K562 (cell line): Measurements from ENCODE around the gene FILIP1L. TPM values are rescaled to one million over a fixed set of nuclear protein-coding genes. Genes with fewer than 3 reads are reported as not detected.

ENCODE experiments used
- ATAC-seq: fragments of 200-7000 bp; cut with Tn5 transposase; 3 replicates; pipeline ENCODE4 v1.9.1; 2020; ENCODE audit warnings: moderate library complexity
- BruUV-seq: library from RNA; stranded (reverse); fragments of 400-500 nt; replicated peaks from 2 replicates; lab custom pipeline; 2021; lab: Mats Ljungman, UMichigan
- CTCF ChIA-PET: fragments of 300-600 bp; formaldehyde crosslinking; extraction: SDS; loops from one replicate; lab custom pipeline; 2021; ENCODE audit warnings: low intra/inter-chr PET ratio; lab: Yijun Ruan, JAX
- POLR2A ChIA-PET: fragments of 300-600, 350-650 bp; sonication (Branson Sonifier 250); formaldehyde crosslinking; extraction: SDS; loops from one replicate; lab custom pipeline; 2021; ENCODE audit warnings: antibody characterized with exemption, inconsistent platforms; lab: Yijun Ruan, JAX
- DNase-seq, 4 experiments: peaks; one replicate each; pipeline versions ENCODE4 v3.0.0 to v3.0.0-alpha.2; 2011 to 2018; ENCODE audit warnings: low spot score in 3 of 4, mixed read lengths in 3 of 4; ENCODE audit errors: extremely low read depth in 1 of 4
- FAIRE-seq: peaks from 2 replicates; lab custom pipeline; 2011; peaks lifted over from hg19 to GRCh38; lab: Jason Lieb, UNC
- H2AFZ ChIP-seq: 2 replicates; pipeline ENCODE4 v1.6.0; 2011; ENCODE audit warnings: low read depth, low read length, control low read depth, inconsistent platforms
- H3K27ac ChIP-seq: fragments of 200-600 bp; 3 replicates; pipeline ENCODE4 v1.8.0; 2011; ENCODE audit warnings: low read depth, mild to moderate bottlenecking, control low read depth, inconsistent platforms, low read length, moderate library complexity, mixed read lengths; ENCODE audit errors: extremely low read depth
- H3K27me3 ChIP-seq, 2 experiments: fragments of 300-600 bp in 1 of 2; 2 replicates in 1 of 2; 3 replicates in 1 of 2; pipeline versions ENCODE4 v1.6.0 to v1.8.0; 2011; ENCODE audit warnings: inconsistent platforms in 2 of 2, low read length in 2 of 2, mild to moderate bottlenecking in 1 of 2, mixed read lengths in 1 of 2, moderate library complexity in 1 of 2; ENCODE audit not compliant: control insufficient read depth in 2 of 2, insufficient read depth in 2 of 2
- H3K36me3 ChIP-seq: fragments of 300-600 bp; 3 replicates; pipeline ENCODE4 v1.8.0; 2011; ENCODE audit warnings: mild to moderate bottlenecking, low read length, inconsistent platforms; ENCODE audit not compliant: control insufficient read depth, insufficient read depth
- H3K4me1 ChIP-seq, 2 experiments: fragments of 200-600 bp in 1 of 2; replicated peaks in 1 of 2; 2 replicates in 1 of 2; 3 replicates in 1 of 2; pipeline versions ENCODE4 v1.5.1 to v1.8.0; 2011; ENCODE audit warnings: inconsistent platforms in 2 of 2, low read length in 2 of 2, mild to moderate bottlenecking in 1 of 2, mixed read lengths in 1 of 2, moderate library complexity in 1 of 2; ENCODE audit not compliant: control insufficient read depth in 2 of 2, insufficient read depth in 2 of 2
- H3K4me2 ChIP-seq: 2 replicates; pipeline ENCODE4 v1.6.1; 2011; ENCODE audit warnings: low read length, control low read depth, inconsistent platforms, mixed read lengths; ENCODE audit not compliant: insufficient read depth
- H3K4me3 ChIP-seq: fragments of 200-600 bp; sonication (generic), shearing (Covaris generic); 2 replicates; pipeline ENCODE4 v1.5.1; 2016; ENCODE audit warnings: control low read depth, inconsistent platforms
- H3K79me2 ChIP-seq: fragments of 200-600 bp; 3 replicates; pipeline ENCODE4 v1.8.0; 2011; ENCODE audit warnings: low read length, inconsistent platforms; ENCODE audit not compliant: control insufficient read depth, insufficient read depth
- H3K9ac ChIP-seq, 2 experiments: 2 replicates each; pipeline versions ENCODE4 v1.6.0 to v1.6.1; 2011; ENCODE audit warnings: low read depth in 2 of 2, low read length in 2 of 2, control low read depth in 1 of 2, inconsistent platforms in 1 of 2, mild to moderate bottlenecking in 1 of 2, mixed read lengths in 1 of 2; ENCODE audit not compliant: insufficient read depth in 1 of 2
- H3K9me1 ChIP-seq: one replicate; pipeline ENCODE4 v1.6.0; 2011; ENCODE audit warnings: inconsistent platforms, mild to moderate bottlenecking, low read length, moderate library complexity; ENCODE audit not compliant: control insufficient read depth, insufficient read depth
- H3K9me3 ChIP-seq: replicated peaks from 2 replicates; pipeline ENCODE4 v1.5.1; 2011; ENCODE audit warnings: low read depth, low read length, inconsistent platforms; ENCODE audit not compliant: control insufficient read depth, insufficient read depth
- H4K20me1 ChIP-seq: replicated peaks from 2 replicates; pipeline ENCODE4 v1.6.1; 2011; ENCODE audit warnings: low read length, inconsistent platforms, mixed read lengths; ENCODE audit not compliant: control insufficient read depth, insufficient read depth
- BRCA1 ChIP-seq, 2 experiments: fragments of 450-650 bp in 1 of 2; sonication (generic) in 1 of 2; formaldehyde crosslinking in 1 of 2; IDR thresholded peaks; 2 replicates each; pipeline versions ENCODE4 v1.5.0 to v1.6.1; 2017 to 2020; ENCODE audit warnings: mild to moderate bottlenecking in 1 of 2, missing genetic modification reagents in 1 of 2
- ELK3 ChIP-seq: fragments of 450-650 bp; formaldehyde crosslinking; IDR thresholded peaks from 2 replicates; pipeline ENCODE4 v1.4.0; 2020; ENCODE audit warnings: mild to moderate bottlenecking
- KLF16 ChIP-seq: IDR thresholded peaks from 2 replicates; pipeline ENCODE4 v1.6.1; 2016; ENCODE audit warnings: antibody characterized with exemption
- MAFG ChIP-seq: fragments of 450-650 bp; conservative IDR thresholded peaks from 2 replicates; pipeline ENCODE4 v1.6.1; 2016; ENCODE audit warnings: missing genetic modification characterization, missing compliant biosample characterization
- MBD2 ChIP-seq: sonication (generic); IDR thresholded peaks from 2 replicates; pipeline ENCODE4 v1.6.1; 2016; ENCODE audit warnings: low read depth, borderline replicate concordance
- MECOM ChIP-seq: fragments of 250-450 bp; sonication (Bioruptor Pico); IDR thresholded peaks from 2 replicates; pipeline ENCODE4 v1.8.0; 2022; ENCODE audit warnings: inconsistent platforms
- NR2C1 ChIP-seq, 2 experiments: fragments of 450-650 bp; IDR thresholded peaks; 2 replicates each; pipeline ENCODE4 v1.6.1; 2017; ENCODE audit warnings: mild to moderate bottlenecking in 2 of 2, antibody characterized with exemption in 1 of 2, inconsistent platforms in 1 of 2, missing compliant biosample characterization in 1 of 2, missing genetic modification characterization in 1 of 2
- RBFOX2 ChIP-seq: fragments of 200-400 bp; formaldehyde crosslinking; IDR thresholded peaks from 2 replicates; pipeline ENCODE4 v1.6.1; 2017; ENCODE audit warnings: low read depth, mild to moderate bottlenecking, low read length, moderate library complexity
- ZBTB8A ChIP-seq: fragments of 450-650 bp; IDR thresholded peaks from 2 replicates; pipeline ENCODE4 v1.6.1; 2018; ENCODE audit warnings: mild to moderate bottlenecking, moderate library complexity; ENCODE audit not compliant: partially characterized antibody
- ZNF282 ChIP-seq: sonication (generic); formaldehyde crosslinking; IDR thresholded peaks from 2 replicates; pipeline ENCODE4 v1.8.1; 2023; ENCODE audit warnings: missing genetic modification reagents
- WGBS: fragments of 100-300 bp; shearing (Covaris generic); methylation state at CpG from one replicate; pipeline ENCODE4 v1.1.6; 2016; ENCODE audit warnings: low coverage, mixed read lengths; ENCODE audit not compliant: insufficient coverage; ENCODE audit errors: missing lambda C conversion rate; 5-methylcytosine and 5-hydroxymethylcytosine counted together
- in situ Hi-C: fragments of 300-500 bp; cut with MboI; formaldehyde crosslinking; loops from 4 replicates; pipeline ENCODE4 v1.15.0; 2018; ENCODE audit warnings: inconsistent platforms, mixed read lengths
- intact Hi-C: fragments of 100-400 bp; cut with micrococcal nuclease; formaldehyde crosslinking; loops from 2 replicates; pipeline ENCODE4 v1.14.2; 2022
- polyA plus RNA-seq, 8 experiments: library from polyadenylated mRNA; depleted of rRNA in 4 of 8; stranded (reverse) in 5 of 8; unstranded in 3 of 8; fragments of >200 nt; fragmentation: Nextera tagmentation in 2 of 8; fragmentation: Illumina TruSeq in 1 of 8; extraction: Ambion mirVana in 2 of 8; extraction: Trizol in 1 of 8; gene quantifications; 2 replicates each; pipeline versions ENCODE4 v1.2.1 to v1.2.3, GENCODE V29; 2011 to 2014; ENCODE audit warnings: inconsistent platforms in 1 of 8, missing spikeins in 1 of 8
- total RNA-seq, 7 experiments: library from RNA; depleted of rRNA in 6 of 7; stranded (reverse); fragments of >200 nt in 6 of 7; fragmentation: Illumina TruSeq in 2 of 7; extraction: Trizol in 2 of 7; gene quantifications; 2 replicates each; pipeline versions ENCODE4 v1.2.1 to v1.2.3, GENCODE V29; 2011 to 2021; ENCODE audit warnings: low replicate concordance in 1 of 7
- TF ChIP-seq, protein P1 (sequence below), 2 experiments: fragments of 450-650 bp in 1 of 2; IDR thresholded peaks; 2 replicates each; pipeline ENCODE4 v1.6.1; 2011 to 2017; ENCODE audit warnings: low read depth in 2 of 2, antibody characterized with exemption in 1 of 2, borderline replicate concordance in 1 of 2, low read length in 1 of 2, mild to moderate bottlenecking in 1 of 2, mixed read lengths in 1 of 2; ENCODE audit not compliant: control insufficient read depth in 1 of 2
- TF ChIP-seq, protein P2 (sequence below), 3 experiments: IDR thresholded peaks in 2 of 3; conservative IDR thresholded peaks in 1 of 3; 2 replicates each; pipeline ENCODE4 v1.5.1; 2011 to 2012; ENCODE audit warnings: low read length in 3 of 3, mild to moderate bottlenecking in 3 of 3, control low read depth in 2 of 3, improper control_type of control experiment in 1 of 3, inconsistent platforms in 1 of 3, low read depth in 1 of 3, mixed read lengths in 1 of 3, moderate library complexity in 1 of 3; ENCODE audit not compliant: insufficient read depth in 2 of 3
- TF ChIP-seq, protein P3 (sequence below): fragments of 250-450 bp; sonication (Bioruptor Pico); IDR thresholded peaks from 2 replicates; pipeline ENCODE4 v1.8.0; 2022; ENCODE audit warnings: moderate library complexity, mild to moderate bottlenecking, inconsistent platforms

FILIP1L gene
- total and polyA plus RNA-seq, 9 of the 15 experiments (the other 6 are each of a cell fraction or from before 2014, with no cell fraction given), result 0.50 to 2.1 (median 1.1) TPM

DNA sequence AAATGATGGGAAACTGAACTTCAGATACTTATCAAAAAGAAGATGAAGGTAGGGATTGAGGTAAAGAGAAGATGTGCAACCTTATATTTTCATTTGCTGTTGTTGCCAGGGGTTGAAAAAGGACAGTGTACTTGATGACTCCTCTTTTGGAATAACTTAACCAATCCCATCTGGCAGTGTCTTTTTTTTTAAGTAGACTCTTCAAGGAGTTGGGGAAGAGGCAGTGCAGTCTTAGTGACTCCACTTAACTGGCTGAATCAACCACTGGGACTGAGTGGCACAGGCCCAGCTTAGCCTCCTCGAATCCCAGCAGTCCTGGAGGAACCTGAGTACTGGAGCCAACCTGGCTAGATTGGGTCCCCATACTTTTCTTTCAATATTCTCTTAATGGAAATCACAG lies 27.3 kb upstream of the FILIP1L start:
- Histone ChIP-seq H3K79me2 (no peaks in the 10 kb centered on the region), H3K27ac (no peak overlapping the region), H3K9ac (no peak overlapping the region), H3K36me3 (no peaks in the 10 kb centered on the region), H3K9me3 (no peaks in the 10 kb centered on the region), H3K4me3 (no peak overlapping the region), H3K4me2 (no peak overlapping the region), H2AFZ (no peak overlapping the region), H3K9me1 (no peaks in the 10 kb centered on the region), H4K20me1 (no peaks in the 10 kb centered on the region), H3K27me3 (no peaks in the 10 kb centered on the region), H3K4me1 (no peaks in the 10 kb centered on the region)
- intact Hi-C loops, result no loop called here
- no TSS peak for BruUV-seq
- FAIRE-seq, result no peak
- DNase-seq, result no peak
- TF ChIP-seq RBFOX2, result no peak
- no peak for TF ChIP-seq ZBTB8A
- no peak for TF ChIP-seq ZNF282 (CRISPR knock-in tag)
- TF ChIP-seq, protein P1, sequence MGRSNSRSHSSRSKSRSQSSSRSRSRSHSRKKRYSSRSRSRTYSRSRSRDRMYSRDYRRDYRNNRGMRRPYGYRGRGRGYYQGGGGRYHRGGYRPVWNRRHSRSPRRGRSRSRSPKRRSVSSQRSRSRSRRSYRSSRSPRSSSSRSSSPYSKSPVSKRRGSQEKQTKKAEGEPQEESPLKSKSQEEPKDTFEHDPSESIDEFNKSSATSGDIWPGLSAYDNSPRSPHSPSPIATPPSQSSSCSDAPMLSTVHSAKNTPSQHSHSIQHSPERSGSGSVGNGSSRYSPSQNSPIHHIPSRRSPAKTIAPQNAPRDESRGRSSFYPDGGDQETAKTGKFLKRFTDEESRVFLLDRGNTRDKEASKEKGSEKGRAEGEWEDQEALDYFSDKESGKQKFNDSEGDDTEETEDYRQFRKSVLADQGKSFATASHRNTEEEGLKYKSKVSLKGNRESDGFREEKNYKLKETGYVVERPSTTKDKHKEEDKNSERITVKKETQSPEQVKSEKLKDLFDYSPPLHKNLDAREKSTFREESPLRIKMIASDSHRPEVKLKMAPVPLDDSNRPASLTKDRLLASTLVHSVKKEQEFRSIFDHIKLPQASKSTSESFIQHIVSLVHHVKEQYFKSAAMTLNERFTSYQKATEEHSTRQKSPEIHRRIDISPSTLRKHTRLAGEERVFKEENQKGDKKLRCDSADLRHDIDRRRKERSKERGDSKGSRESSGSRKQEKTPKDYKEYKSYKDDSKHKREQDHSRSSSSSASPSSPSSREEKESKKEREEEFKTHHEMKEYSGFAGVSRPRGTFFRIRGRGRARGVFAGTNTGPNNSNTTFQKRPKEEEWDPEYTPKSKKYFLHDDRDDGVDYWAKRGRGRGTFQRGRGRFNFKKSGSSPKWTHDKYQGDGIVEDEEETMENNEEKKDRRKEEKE (IDR thresholded peaks at IDR 0.05; ENCODE audit: borderline replicate concordance in 1 of 2, control insufficient read depth in 1 of 2, low read depth in 2 of 2, low read length in 1 of 2), result no peak
- TF ChIP-seq, protein P2, sequence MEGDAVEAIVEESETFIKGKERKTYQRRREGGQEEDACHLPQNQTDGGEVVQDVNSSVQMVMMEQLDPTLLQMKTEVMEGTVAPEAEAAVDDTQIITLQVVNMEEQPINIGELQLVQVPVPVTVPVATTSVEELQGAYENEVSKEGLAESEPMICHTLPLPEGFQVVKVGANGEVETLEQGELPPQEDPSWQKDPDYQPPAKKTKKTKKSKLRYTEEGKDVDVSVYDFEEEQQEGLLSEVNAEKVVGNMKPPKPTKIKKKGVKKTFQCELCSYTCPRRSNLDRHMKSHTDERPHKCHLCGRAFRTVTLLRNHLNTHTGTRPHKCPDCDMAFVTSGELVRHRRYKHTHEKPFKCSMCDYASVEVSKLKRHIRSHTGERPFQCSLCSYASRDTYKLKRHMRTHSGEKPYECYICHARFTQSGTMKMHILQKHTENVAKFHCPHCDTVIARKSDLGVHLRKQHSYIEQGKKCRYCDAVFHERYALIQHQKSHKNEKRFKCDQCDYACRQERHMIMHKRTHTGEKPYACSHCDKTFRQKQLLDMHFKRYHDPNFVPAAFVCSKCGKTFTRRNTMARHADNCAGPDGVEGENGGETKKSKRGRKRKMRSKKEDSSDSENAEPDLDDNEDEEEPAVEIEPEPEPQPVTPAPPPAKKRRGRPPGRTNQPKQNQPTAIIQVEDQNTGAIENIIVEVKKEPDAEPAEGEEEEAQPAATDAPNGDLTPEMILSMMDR (IDR thresholded peaks at IDR 0.05 in 2 of 3, conservative IDR thresholded peaks at IDR 0.05 in 1 of 3; ENCODE audit: insufficient read depth in 2 of 3, low read depth in 1 of 3, low read length in 3 of 3), result no peak
- TF ChIP-seq, protein P3, sequence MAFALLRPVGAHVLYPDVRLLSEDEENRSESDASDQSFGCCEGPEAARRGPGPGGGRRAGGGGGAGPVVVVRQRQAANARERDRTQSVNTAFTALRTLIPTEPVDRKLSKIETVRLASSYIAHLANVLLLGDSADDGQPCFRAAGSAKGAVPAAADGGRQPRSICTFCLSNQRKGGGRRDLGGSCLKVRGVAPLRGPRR (CRISPR knock-in tag), result no peak
- no peak for TF ChIP-seq MECOM (CRISPR knock-in tag)
- TF ChIP-seq BRCA1 (IDR thresholded peaks at IDR 0.05), result no peak
- TF ChIP-seq BRCA1 (CRISPR knock-in tag; IDR thresholded peaks at IDR 0.05), result no peak
- no peak for TF ChIP-seq KLF16
- no peak for TF ChIP-seq ELK3
- no peak for TF ChIP-seq MAFG (tag)
- no peak for TF ChIP-seq NR2C1 (IDR thresholded peaks at IDR 0.05)
- no peak for TF ChIP-seq NR2C1 (tag; IDR thresholded peaks at IDR 0.05)
- TF ChIP-seq MBD2, result no peak
- ChIA-PET POLR2A (no interaction called here), CTCF (no interaction called here)
- in situ Hi-C loops, result no loop called here
- no peak for ATAC-seq
- WGBS, result 78% methylated on average over 1 of the region's 1 CpG
